OCI-LY1 (cell line): ENCODE results near the gene PATJ.

ENCODE experiments used
- H2AFZ ChIP-seq: fragments of 200-600 bp; sonication (generic), shearing (Covaris generic); 2 replicates; pipeline ENCODE4 v1.6.0; 2014; ENCODE audit warnings: antibody characterized with exemption, mild to moderate bottlenecking, low read length
- H3F3A ChIP-seq: fragments of 200-600 bp; sonication (generic), shearing (Covaris generic); 2 replicates; pipeline ENCODE4 v1.6.0; 2014; ENCODE audit warnings: mild to moderate bottlenecking, antibody characterized with exemption, low read length, moderate library complexity; ENCODE audit not compliant: insufficient read depth
- H3K27ac ChIP-seq: fragments of 200-600 bp; sonication (generic); 2 replicates; pipeline ENCODE4 v1.5.1; 2014; ENCODE audit warnings: low read length, mixed run types, mild to moderate bottlenecking, low read depth; ENCODE audit not compliant: poor library complexity, severe bottlenecking
- H3K27me3 ChIP-seq: fragments of 200-600 bp; sonication (generic); 2 replicates; pipeline ENCODE4 v1.6.0; 2014; ENCODE audit warnings: antibody characterized with exemption, mild to moderate bottlenecking, low read length, moderate library complexity; ENCODE audit not compliant: insufficient read depth
- H3K36me3 ChIP-seq: fragments of 200-600 bp; sonication (generic); 2 replicates; pipeline ENCODE4 v1.6.1; 2014; ENCODE audit warnings: mild to moderate bottlenecking, antibody characterized with exemption, low read length, moderate library complexity, mixed read lengths; ENCODE audit not compliant: insufficient read depth
- H3K4me1 ChIP-seq: fragments of 200-600 bp; sonication (generic); 2 replicates; pipeline ENCODE4 v1.5.1; 2014; ENCODE audit warnings: mild to moderate bottlenecking, low read length, moderate library complexity; ENCODE audit not compliant: insufficient read depth, severe bottlenecking
- H3K4me2 ChIP-seq: fragments of 200-600 bp; sonication (generic), shearing (Covaris generic); 2 replicates; pipeline ENCODE4 v1.6.1; 2014; ENCODE audit warnings: low read length
- H3K4me3 ChIP-seq: fragments of 200-600 bp; sonication (generic); 2 replicates; pipeline ENCODE4 v1.5.1; 2014; ENCODE audit warnings: low read length, low read depth, mild to moderate bottlenecking, mixed read lengths; ENCODE audit not compliant: poor library complexity, severe bottlenecking
- H3K79me2 ChIP-seq: fragments of 200-600 bp; shearing (Covaris generic); 2 replicates; pipeline ENCODE4 v1.6.1; 2016; ENCODE audit warnings: mixed run types, low read length, mixed read lengths; ENCODE audit not compliant: insufficient read depth
- H3K9ac ChIP-seq: fragments of 200-600 bp; sonication (generic), shearing (Covaris generic); 2 replicates; pipeline ENCODE4 v1.6.1; 2014; ENCODE audit warnings: mild to moderate bottlenecking, low read length, mixed read lengths
- H3K9me2 ChIP-seq: fragments of 200-600 bp; sonication (generic), shearing (Covaris generic); 2 replicates; pipeline ENCODE4 v1.6.1; 2014; ENCODE audit warnings: low read depth, mild to moderate bottlenecking, low read length, mixed read lengths
- H3K9me3 ChIP-seq: fragments of 200-600 bp; shearing (Covaris generic); 2 replicates; pipeline ENCODE4 v1.6.1; 2014; ENCODE audit warnings: low read length, mixed read lengths
- H4K20me1 ChIP-seq: fragments of 200-600 bp; sonication (generic), shearing (Covaris generic); 2 replicates; pipeline ENCODE4 v1.6.0; 2016; ENCODE audit warnings: mild to moderate bottlenecking, low read length; ENCODE audit not compliant: insufficient read depth
- CTCF ChIP-seq: fragments of 200-600 bp; sonication (generic), shearing (Covaris generic); IDR thresholded peaks from 2 replicates; pipeline ENCODE4 v1.5.1; 2017; ENCODE audit warnings: mild to moderate bottlenecking, antibody characterized with exemption, low read length, moderate library complexity, mixed read lengths
- EZH2 ChIP-seq: fragments of 200-600 bp; sonication (generic), shearing (Covaris generic); IDR thresholded peaks from 2 replicates; pipeline ENCODE4 v1.8.0; 2017; ENCODE audit warnings: borderline replicate concordance, mixed run types, mild to moderate bottlenecking, antibody characterized with exemption, low read length, moderate library complexity, mixed read lengths

The PATJ gene

GRCh38 chr1:62037274-62037673 is 295.0 kb downstream of the PATJ start:
- H3K9ac ChIP-seq: no peak overlapping the region
- H2AFZ ChIP-seq: no peak overlapping the region
- H3K4me3 ChIP-seq: no peak overlapping the region
- H3K9me3 ChIP-seq: no peaks in the 10 kb centered on the region
- H3K27ac ChIP-seq: no peak overlapping the region
- no peaks in the 10 kb centered on the region for H3K9me2 ChIP-seq
- H3K36me3 ChIP-seq: no peaks in the 10 kb centered on the region
- H3K4me2 ChIP-seq: no peak overlapping the region
- H3K27me3 ChIP-seq: no peaks in the 10 kb centered on the region
- TF ChIP-seq CTCF (no peak), EZH2 (no peak)
- no peaks in the 10 kb centered on the region for H4K20me1 ChIP-seq
- no peaks in the 10 kb centered on the region for H3K79me2 ChIP-seq
- H3K4me1 ChIP-seq: no peaks in the 10 kb centered on the region
- no peaks in the 10 kb centered on the region for H3F3A ChIP-seq

- Histone ChIP-seq H3K4me1 (no peaks in the 10 kb centered on the region), H3K9me3 (no peaks in the 10 kb centered on the region), H3K9ac (no peak overlapping the region), H3F3A (no peaks in the 10 kb centered on the region), H3K36me3 (no peaks in the 10 kb centered on the region), H2AFZ (no peak overlapping the region), H3K79me2 (no peaks in the 10 kb centered on the region), H3K27ac (no peak overlapping the region), H3K27me3 (no peaks in the 10 kb centered on the region), H3K9me2 (no peaks in the 10 kb centered on the region), H3K4me3 (no peak overlapping the region), H3K4me2 (no peak overlapping the region), H4K20me1 (no peaks in the 10 kb centered on the region)
- TF ChIP-seq CTCF: 0 out of 2 replicates have a peak, but pooled peaks have one; percentile 13
- no peak for TF ChIP-seq EZH2
Measured at GRCh38 chr1:62038594-62039284, 296.5 kb downstream of the PATJ start.

- Histone ChIP-seq H3K79me2 (no peaks in the 10 kb centered on the region), H3K4me2 (no peak overlapping the region), H3K9me2 (no peaks in the 10 kb centered on the region), H3K27me3 (no peaks in the 10 kb centered on the region), H3K27ac (no peak overlapping the region), H3K4me3 (no peak overlapping the region), H4K20me1 (no peaks in the 10 kb centered on the region), H3K9ac (no peak overlapping the region), H3K9me3 (no peaks in the 10 kb centered on the region), H2AFZ (no peak overlapping the region), H3F3A (no peaks in the 10 kb centered on the region), H3K4me1 (no peaks in the 10 kb centered on the region), H3K36me3 (no peaks in the 10 kb centered on the region)
- TF ChIP-seq CTCF (no peak), EZH2 (no peak)
Measured at GRCh38 chr1:62040450-62040849, 298.2 kb downstream of the PATJ start.
